GM23248 (cell line): ENCODE results near the gene AIPL1.

Experiments
- EZH2 ChIP-seq: fragments of 200-600 bp; sonication (generic); IDR thresholded peaks from 2 replicates; pipeline ENCODE4 v1.6.1; 2018; ENCODE audit warnings: antibody characterized with exemption, mild to moderate bottlenecking; ENCODE audit not compliant: insufficient read depth, poor library complexity, severe bottlenecking
- EZH2phosphoT487 ChIP-seq: fragments of 200-600 bp; sonication (generic); IDR thresholded peaks from 2 replicates; pipeline ENCODE4 v1.6.1; 2018; ENCODE audit warnings: antibody characterized with exemption, moderate library complexity, mild to moderate bottlenecking, low read depth; ENCODE audit not compliant: insufficient read depth

- TF ChIP-seq EZH2 (no peak), EZH2phosphoT487 (no peak)
These were observed 41.5 kb downstream of the AIPL1 start for GRCh38 chr17:6393351-6393952.
